Daoy (cell line): ENCODE measurements around the gene ZNF343. TPM values are rescaled to one million over a fixed set of nuclear protein-coding genes. Genes with fewer than 3 reads are reported as not detected.

Source experiments
- total RNA-seq: library from RNA; depleted of rRNA; stranded (reverse); fragments of >200 nt; shearing (Covaris generic); gene quantifications from 2 replicates; pipeline ENCODE4 v1.2.3, GENCODE V29; 2014; rRNA removed

Gene ZNF343
- total RNA-seq, 1 experiment from 2014 or later = 10.5 TPM

Other genes with a start within 250 kb of the ZNF343 start
- gene TGM3, start 212.9 kb downstream of the ZNF343 start, total RNA-seq = 0.06 TPM in 1 of 2 replicates, not detected in the other
- not detected in 2 replicates for gene TGM6, start 128.0 kb downstream of the ZNF343 start, total RNA-seq
- 924 and 967 TPM in 2 replicates for gene SNRPB, start 38.1 kb downstream of the ZNF343 start, total RNA-seq
- gene TMC2, start 27.7 kb upstream of the ZNF343 start, total RNA-seq = not detected in 2 replicates
- gene NOP56, start 143.7 kb upstream of the ZNF343 start, total RNA-seq = 340 and 360 TPM in 2 replicates
- gene IDH3B, start 155.3 kb upstream of the ZNF343 start, total RNA-seq = 181 and 228 TPM in 2 replicates
- gene EBF4, start 183.9 kb upstream of the ZNF343 start, total RNA-seq = 0.12 and 0.40 TPM in 2 replicates